Adipocyte (in vitro differentiated cells): ENCODE data around the gene TNFAIP8.
A peak's percentile ranks its signal among the peaks of the same experiment; 100 is the strongest.

Source experiments
- DNase-seq: peaks from one replicate; pipeline ENCODE4 v3.0.0-alpha.2; 2015; ENCODE audit warnings: low read depth
- H3K27me3 ChIP-seq: replicated peaks from 2 replicates; pipeline ENCODE4 v1.7.0; 2013; ENCODE audit warnings: mild to moderate bottlenecking, low read length, moderate library complexity; ENCODE audit not compliant: control insufficient read depth, insufficient read depth
- H3K36me3 ChIP-seq: 2 replicates; pipeline ENCODE4 v1.7.0; 2013; ENCODE audit warnings: low read length, mild to moderate bottlenecking, moderate library complexity; ENCODE audit not compliant: control insufficient read depth, insufficient read depth, severe bottlenecking
- H3K4me1 ChIP-seq: 2 replicates; pipeline ENCODE4 v1.7.0; 2013; ENCODE audit warnings: mild to moderate bottlenecking, low read length, moderate library complexity; ENCODE audit not compliant: control insufficient read depth, insufficient read depth
- H3K4me3 ChIP-seq: 2 replicates; pipeline ENCODE4 v1.7.0; 2013; ENCODE audit warnings: mild to moderate bottlenecking, low read length, moderate library complexity
- H3K9ac ChIP-seq: 2 replicates; pipeline ENCODE4 v1.7.0; 2013; ENCODE audit warnings: mild to moderate bottlenecking, low read length, moderate library complexity
- H3K9me3 ChIP-seq: 2 replicates; pipeline ENCODE4 v1.7.0; 2013; ENCODE audit warnings: mild to moderate bottlenecking, low read length, moderate library complexity; ENCODE audit not compliant: control insufficient read depth

Gene TNFAIP8

GRCh38 chr5:119340597-119341218 lies 15.1 kb upstream of the TNFAIP8 start:
- Histone ChIP-seq H3K27me3 (no peaks in the 10 kb centered on the region), H3K9ac (no peak overlapping the region), H3K9me3 (no peaks in the 10 kb centered on the region), H3K36me3 (no peaks in the 10 kb centered on the region), H3K4me1 (peaks cover 9% of the 10 kb centered on the region), H3K4me3 (no peak overlapping the region)
- no peak for DNase-seq

GRCh38 chr5:119341452-119342349 lies 14.1 kb upstream of the TNFAIP8 start:
- DNase-seq, result no peak

GRCh38 chr5:119342406-119342805 lies 13.4 kb upstream of the TNFAIP8 start:
- no peaks in the 10 kb centered on the region for H3K27me3 ChIP-seq
- H3K4me3 ChIP-seq, result no peak overlapping the region
- DNase-seq, result no peak
- no peak overlapping the region for H3K9ac ChIP-seq
- H3K4me1 ChIP-seq, result peaks cover 2% of the 10 kb centered on the region
- no peaks in the 10 kb centered on the region for H3K9me3 ChIP-seq
- H3K36me3 ChIP-seq, result no peaks in the 10 kb centered on the region

More at GRCh38 chr5:119341452-119342349, 14.1 kb upstream of the TNFAIP8 start:
- Histone ChIP-seq H3K4me3 (no peak overlapping the region), H3K4me1 (peaks cover 9% of the 10 kb centered on the region), H3K36me3 (no peaks in the 10 kb centered on the region), H3K9ac (no peak overlapping the region), H3K9me3 (no peaks in the 10 kb centered on the region), H3K27me3 (no peaks in the 10 kb centered on the region)

- Histone ChIP-seq H3K36me3 (no peaks in the 10 kb centered on the region), H3K9ac (no peak overlapping the region), H3K9me3 (no peaks in the 10 kb centered on the region), H3K27me3 (no peaks in the 10 kb centered on the region), H3K4me3 (no peak overlapping the region), H3K4me1 (peaks cover 5% of the 10 kb centered on the region)
- no peak for DNase-seq
These were observed 12.8 kb upstream of the TNFAIP8 start for GRCh38 chr5:119343052-119343451.

GRCh38 chr5:119343766-119344165 lies 12.1 kb upstream of the TNFAIP8 start:
- no peaks in the 10 kb centered on the region for H3K9me3 ChIP-seq
- no peak for DNase-seq
- no peak overlapping the region for H3K9ac ChIP-seq
- no peak overlapping the region for H3K4me3 ChIP-seq
- no peaks in the 10 kb centered on the region for H3K36me3 ChIP-seq
- H3K4me1 ChIP-seq, result peaks cover 5% of the 10 kb centered on the region
- H3K27me3 ChIP-seq, result no peaks in the 10 kb centered on the region

GRCh38 chr5:119344231-119344630 lies 11.6 kb upstream of the TNFAIP8 start:
- no peak overlapping the region for H3K4me3 ChIP-seq
- peaks cover 5% of the 10 kb centered on the region for H3K4me1 ChIP-seq
- DNase-seq, result no peak

GRCh38 chr5:119345861-119346260 lies 10.0 kb upstream of the TNFAIP8 start:
- Histone ChIP-seq H3K36me3 (no peaks in the 10 kb centered on the region), H3K27me3 (no peaks in the 10 kb centered on the region), H3K4me3 (no peak overlapping the region), H3K4me1 (peaks cover 5% of the 10 kb centered on the region), H3K9ac (no peak overlapping the region), H3K9me3 (no peaks in the 10 kb centered on the region)
- DNase-seq, result no peak

More at GRCh38 chr5:119344231-119344630, 11.6 kb upstream of the TNFAIP8 start:
- Histone ChIP-seq H3K9me3 (no peaks in the 10 kb centered on the region), H3K27me3 (no peaks in the 10 kb centered on the region), H3K9ac (no peak overlapping the region), H3K36me3 (no peaks in the 10 kb centered on the region)

- DNase-seq, result no peak
- H3K4me3 ChIP-seq, result no peak overlapping the region
- H3K36me3 ChIP-seq, result no peaks in the 10 kb centered on the region
- H3K9ac ChIP-seq, result no peak overlapping the region
- no peaks in the 10 kb centered on the region for H3K27me3 ChIP-seq
- H3K9me3 ChIP-seq, result no peaks in the 10 kb centered on the region
- peaks cover 5% of the 10 kb centered on the region for H3K4me1 ChIP-seq
These were observed 9.4 kb upstream of the TNFAIP8 start for GRCh38 chr5:119346394-119346793.

- no peak for DNase-seq
- no peaks in the 10 kb centered on the region for H3K27me3 ChIP-seq
These were observed 8.2 kb upstream of the TNFAIP8 start for GRCh38 chr5:119347574-119347973.

GRCh38 chr5:119347991-119348390 lies 7.8 kb upstream of the TNFAIP8 start:
- H3K9ac ChIP-seq, result no peak overlapping the region
- no peaks in the 10 kb centered on the region for H3K9me3 ChIP-seq
- peaks cover 5% of the 10 kb centered on the region for H3K4me1 ChIP-seq
- no peak overlapping the region for H3K4me3 ChIP-seq
- H3K36me3 ChIP-seq, result no peaks in the 10 kb centered on the region
- DNase-seq, result peak; percentile 90
- H3K27me3 ChIP-seq, result no peaks in the 10 kb centered on the region

More at GRCh38 chr5:119347574-119347973, 8.2 kb upstream of the TNFAIP8 start:
- Histone ChIP-seq H3K36me3 (no peaks in the 10 kb centered on the region), H3K4me3 (no peak overlapping the region), H3K9ac (no peak overlapping the region), H3K4me1 (peaks cover 5% of the 10 kb centered on the region), H3K9me3 (no peaks in the 10 kb centered on the region)

- H3K4me3 ChIP-seq, result no peak overlapping the region
- H3K27me3 ChIP-seq, result no peaks in the 10 kb centered on the region
- no peaks in the 10 kb centered on the region for H3K36me3 ChIP-seq
- no peak for DNase-seq
- no peak overlapping the region for H3K9ac ChIP-seq
- H3K4me1 ChIP-seq, result peaks cover 20% of the 10 kb centered on the region
- no peaks in the 10 kb centered on the region for H3K9me3 ChIP-seq
These were observed 2.6 kb upstream of the TNFAIP8 start for GRCh38 chr5:119353213-119353612.
